H9 (cell line): ENCODE data around the gene STX7. TPM values are rescaled to one million over a fixed set of nuclear protein-coding genes. Genes with fewer than 3 reads are reported as not detected.

Experiments
- DNase-seq: peaks from one replicate; pipeline ENCODE4 v3.0.0-alpha.2; 2017
- H2AFZ ChIP-seq: one replicate; pipeline ENCODE4 v1.6.1; 2013; ENCODE audit warnings: mild to moderate bottlenecking, low read length, control low read depth, moderate library complexity
- H2AK5ac ChIP-seq: 2 replicates; pipeline ENCODE4 v1.6.1; 2013; ENCODE audit warnings: low read length, control low read depth, mixed read lengths; ENCODE audit not compliant: insufficient read length
- H2BK120ac ChIP-seq: one replicate; pipeline ENCODE4 v1.6.1; 2013; ENCODE audit warnings: low read depth, mild to moderate bottlenecking, low read length, control low read depth, inconsistent platforms; ENCODE audit not compliant: poor library complexity, severe bottlenecking
- H2BK12ac ChIP-seq: 2 replicates; pipeline ENCODE4 v1.6.1; 2013; ENCODE audit warnings: low read length, control low read depth, mixed read lengths, low read depth; ENCODE audit not compliant: insufficient read length
- H2BK15ac ChIP-seq: 2 replicates; pipeline ENCODE4 v1.6.1; 2013; ENCODE audit warnings: low read depth, low read length, control low read depth
- H2BK20ac ChIP-seq: one replicate; pipeline ENCODE4 v1.6.1; 2013; ENCODE audit warnings: low read depth, mild to moderate bottlenecking, low read length, control low read depth, inconsistent platforms; ENCODE audit not compliant: poor library complexity, severe bottlenecking
- H2BK5ac ChIP-seq: 2 replicates; pipeline ENCODE4 v1.6.1; 2013; ENCODE audit warnings: low read length, control low read depth, mixed read lengths; ENCODE audit not compliant: insufficient read length
- H3K14ac ChIP-seq: 2 replicates; pipeline ENCODE4 v1.6.1; 2013; ENCODE audit warnings: low read length, control low read depth; ENCODE audit not compliant: insufficient read depth
- H3K18ac ChIP-seq: 2 replicates; pipeline ENCODE4 v1.6.1; 2013; ENCODE audit warnings: low read depth, mild to moderate bottlenecking, mixed read lengths, low read length, control low read depth; ENCODE audit not compliant: insufficient read length
- H3K23ac ChIP-seq: 2 replicates; pipeline ENCODE4 v1.6.1; 2013; ENCODE audit warnings: low read length, control low read depth, mixed read lengths, low read depth; ENCODE audit not compliant: insufficient read length
- H3K23me2 ChIP-seq: 2 replicates; pipeline ENCODE4 v1.6.1; 2013; ENCODE audit warnings: low read depth, mild to moderate bottlenecking, mixed read lengths, low read length, control low read depth; ENCODE audit not compliant: insufficient read length, poor library complexity, severe bottlenecking
- H3K27ac ChIP-seq: 2 replicates; pipeline ENCODE4 v1.5.1; 2013; ENCODE audit warnings: low read length, control low read depth, mixed read lengths, low read depth; ENCODE audit not compliant: insufficient read length
- H3K27me3 ChIP-seq: 2 replicates; pipeline ENCODE4 v1.6.1; 2013; ENCODE audit warnings: low read length, control low read depth, inconsistent platforms; ENCODE audit not compliant: insufficient read depth
- H3K4ac ChIP-seq: 2 replicates; pipeline ENCODE4 v1.6.1; 2013; ENCODE audit warnings: low read depth, mild to moderate bottlenecking, control low read depth, inconsistent platforms, low read length, moderate library complexity
- H3K4me1 ChIP-seq: 2 replicates; pipeline ENCODE4 v1.6.1; 2013; ENCODE audit warnings: low read length, control low read depth, inconsistent platforms; ENCODE audit not compliant: insufficient read depth
- H3K4me2 ChIP-seq: 2 replicates; pipeline ENCODE4 v1.6.1; 2013; ENCODE audit warnings: low read length, control low read depth, mixed read lengths; ENCODE audit not compliant: insufficient read length, insufficient read depth
- H3K56ac ChIP-seq: 2 replicates; pipeline ENCODE4 v1.6.1; 2013; ENCODE audit warnings: low read depth, mild to moderate bottlenecking, mixed read lengths, low read length, control low read depth; ENCODE audit not compliant: insufficient read length
- H3K79me1 ChIP-seq: 2 replicates; pipeline ENCODE4 v1.6.1; 2013; ENCODE audit warnings: low read depth, mild to moderate bottlenecking, moderate library complexity, low read length, control low read depth, inconsistent platforms; ENCODE audit not compliant: insufficient read depth, poor library complexity, severe bottlenecking
- H3K79me2 ChIP-seq: 2 replicates; pipeline ENCODE4 v1.6.1; 2013; ENCODE audit warnings: low read length, control low read depth, inconsistent platforms; ENCODE audit not compliant: insufficient read depth
- H3K9ac ChIP-seq: 2 replicates; pipeline ENCODE4 v1.6.1; 2013; ENCODE audit warnings: low read length, control low read depth, mixed read lengths; ENCODE audit not compliant: insufficient read length; ENCODE audit errors: extremely low read depth
- H3K9me3 ChIP-seq: one replicate; pipeline ENCODE4 v1.6.1; 2013; ENCODE audit warnings: low read depth, low read length, inconsistent platforms; ENCODE audit not compliant: control insufficient read depth
- H3T11ph ChIP-seq: one replicate; pipeline ENCODE4 v1.6.1; 2013; ENCODE audit warnings: mild to moderate bottlenecking, low read length, control low read depth, inconsistent platforms
- H4K20me1 ChIP-seq: one replicate; pipeline ENCODE4 v1.6.1; 2013; ENCODE audit not compliant: control insufficient read depth, insufficient read length, insufficient read depth
- H4K5ac ChIP-seq: 2 replicates; pipeline ENCODE4 v1.6.1; 2013; ENCODE audit warnings: low read depth, mild to moderate bottlenecking, mixed read lengths, low read length, control low read depth; ENCODE audit not compliant: insufficient read length
- H4K8ac ChIP-seq: replicated peaks from 2 replicates; pipeline ENCODE4 v1.6.1; 2013; ENCODE audit warnings: low read length, control low read depth, mixed read lengths, low read depth; ENCODE audit not compliant: insufficient read length
- H4K91ac ChIP-seq: 2 replicates; pipeline ENCODE4 v1.6.1; 2013; ENCODE audit warnings: low read depth, mild to moderate bottlenecking, moderate library complexity, mixed read lengths, low read length, control low read depth; ENCODE audit not compliant: insufficient read length
- H3K27ac Mint-ChIP-seq, 3 experiments: 2 replicates in 2 of 3; 3 replicates in 1 of 3; pipeline ENCODE4 v1.8.0; 2020 to 2021; ENCODE audit warnings: mixed read lengths in 3 of 3, mild to moderate bottlenecking in 1 of 3, moderate library complexity in 1 of 3
- H3K27me3 Mint-ChIP-seq: 2 replicates; pipeline ENCODE4 v1.8.0; 2021; ENCODE audit warnings: low read depth, mild to moderate bottlenecking, moderate library complexity, mixed read lengths
- H3K36me3 Mint-ChIP-seq, 3 experiments: 2 replicates in 2 of 3; 3 replicates in 1 of 3; pipeline ENCODE4 v1.8.0; 2020 to 2021; ENCODE audit warnings: low read depth in 3 of 3, mixed read lengths in 3 of 3; ENCODE audit not compliant: insufficient read depth in 1 of 3
- H3K4me1 Mint-ChIP-seq, 2 experiments: 2 replicates each; pipeline ENCODE4 v1.8.0; 2020; ENCODE audit warnings: mixed read lengths in 2 of 2
- H3K4me3 Mint-ChIP-seq, 2 experiments: 2 replicates in 1 of 2; 3 replicates in 1 of 2; pipeline ENCODE4 v1.8.0; 2020 to 2021; ENCODE audit warnings: mild to moderate bottlenecking in 2 of 2, mixed read lengths in 2 of 2, moderate library complexity in 1 of 2
- H3K9me3 Mint-ChIP-seq, 2 experiments: 2 replicates in 1 of 2; 3 replicates in 1 of 2; pipeline ENCODE4 v1.8.0; 2020; ENCODE audit warnings: mild to moderate bottlenecking in 2 of 2, mixed read lengths in 2 of 2, moderate library complexity in 1 of 2
- WGBS: extraction: QIAGEN DNeasy Blood & Tissue Kit; methylation state at CpG from one replicate; pipeline ENCODE4 v1.1.7; 2013; ENCODE audit warnings: missing lambda C conversion rate, low lambda C conversion rate, mixed read lengths; ENCODE audit not compliant: insufficient read length; ENCODE audit errors: extremely low coverage; 5-methylcytosine and 5-hydroxymethylcytosine counted together
- total RNA-seq: library from RNA; stranded (reverse); gene quantifications from 2 replicates; pipeline ENCODE4 v1.2.1, GENCODE V29; 2021
- TF ChIP-seq, protein P1 (sequence below): fragments of 200-600 bp; sonication (generic); conservative IDR thresholded peaks from 3 replicates; pipeline ENCODE4 v1.8.0; 2021; ENCODE audit warnings: antibody characterized with exemption, mild to moderate bottlenecking

STX7 gene
- total RNA-seq, 1 experiment from 2014 or later: 30.0 TPM

- Mint-ChIP-seq H3K4me1 (no peaks in the 10 kb centered on the region), H3K27ac (no peak overlapping the region), H3K9me3 (peaks cover 12 to 13% of the 10 kb centered on the region in 2 experiments; a peak in 4 of 5 replicates), H3K4me3 (no peak overlapping the region), H3K27me3 (no peaks in the 10 kb centered on the region; the same call in none of the 2 replicates), H3K36me3 (peaks cover 1 to 12% (median 5%) of the 10 kb centered on the region in 3 experiments; a peak in 2 of 7 replicates)
- no CpG with 5 or more reads among the region's 1 CpG for WGBS
- Histone ChIP-seq H3K9me3 (peaks cover 4% of the 10 kb centered on the region), H2AK5ac (no peak overlapping the region), H2BK12ac (no peak overlapping the region), H3K14ac (no peak overlapping the region), H4K20me1 (no peaks in the 10 kb centered on the region), H2BK20ac (no peak overlapping the region), H3K23me2 (no peaks in the 10 kb centered on the region), H4K91ac (no peak overlapping the region), H3K56ac (no peak overlapping the region), H3K79me2 (no peaks in the 10 kb centered on the region), H2AFZ (no peak overlapping the region), H4K5ac (no peak overlapping the region), H3K9ac (no peak overlapping the region), H4K8ac (no peak overlapping the region), H3K23ac (no peak overlapping the region), H3K18ac (no peak overlapping the region), H3K79me1 (no peaks in the 10 kb centered on the region), H3K27me3 (no peaks in the 10 kb centered on the region), H2BK5ac (no peak overlapping the region), H3K4me1 (no peaks in the 10 kb centered on the region), H3K4ac (no peak overlapping the region), H3K27ac (no peak overlapping the region), H2BK15ac (no peak overlapping the region), H2BK120ac (no peak overlapping the region), H3K4me2 (no peak overlapping the region), H3T11ph (no peak overlapping the region)
- TF ChIP-seq, protein P1, sequence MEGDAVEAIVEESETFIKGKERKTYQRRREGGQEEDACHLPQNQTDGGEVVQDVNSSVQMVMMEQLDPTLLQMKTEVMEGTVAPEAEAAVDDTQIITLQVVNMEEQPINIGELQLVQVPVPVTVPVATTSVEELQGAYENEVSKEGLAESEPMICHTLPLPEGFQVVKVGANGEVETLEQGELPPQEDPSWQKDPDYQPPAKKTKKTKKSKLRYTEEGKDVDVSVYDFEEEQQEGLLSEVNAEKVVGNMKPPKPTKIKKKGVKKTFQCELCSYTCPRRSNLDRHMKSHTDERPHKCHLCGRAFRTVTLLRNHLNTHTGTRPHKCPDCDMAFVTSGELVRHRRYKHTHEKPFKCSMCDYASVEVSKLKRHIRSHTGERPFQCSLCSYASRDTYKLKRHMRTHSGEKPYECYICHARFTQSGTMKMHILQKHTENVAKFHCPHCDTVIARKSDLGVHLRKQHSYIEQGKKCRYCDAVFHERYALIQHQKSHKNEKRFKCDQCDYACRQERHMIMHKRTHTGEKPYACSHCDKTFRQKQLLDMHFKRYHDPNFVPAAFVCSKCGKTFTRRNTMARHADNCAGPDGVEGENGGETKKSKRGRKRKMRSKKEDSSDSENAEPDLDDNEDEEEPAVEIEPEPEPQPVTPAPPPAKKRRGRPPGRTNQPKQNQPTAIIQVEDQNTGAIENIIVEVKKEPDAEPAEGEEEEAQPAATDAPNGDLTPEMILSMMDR: no peak
- no peak for DNase-seq
Observed at GRCh38 chr6:132413499-132413802, 99.5 kb downstream of the STX7 start.
